Peyer's patch (tissue), 4 donors: ENCODE results near the gene ZNF343. TPM values are rescaled to one million over a fixed set of nuclear protein-coding genes. Genes with fewer than 3 reads are reported as not detected.

Source experiments
- DNase-seq, 3 donors: peaks; one replicate each; pipeline ENCODE4 v3.0.0-alpha.2; 2017 to 2019
- H3K27ac ChIP-seq, 4 donors: fragments of 200-600 bp; sonication (generic); one replicate each; pipeline ENCODE4 v1.5.1; 2016 to 2019
- H3K27me3 ChIP-seq, 2 donors: fragments of 200-600 bp; sonication (generic); one replicate each; pipeline ENCODE4 v1.5.1; 2019
- H3K36me3 ChIP-seq, 3 donors: fragments of 200-600 bp; sonication (generic); one replicate each; pipeline ENCODE4 v1.5.1; 2016 to 2019
- H3K4me1 ChIP-seq, 4 donors: fragments of 200-600 bp; sonication (generic); one replicate each; pipeline ENCODE4 v1.5.1; 2016 to 2019
- H3K4me3 ChIP-seq, 4 donors: fragments of 200-600 bp; sonication (generic); 1 replicate in 3 of 4; 2 replicates in 1 of 4; pipeline ENCODE4 v1.5.1; 2016 to 2019; ENCODE audit warnings: mild to moderate bottlenecking in 1 of 4
- H3K9me3 ChIP-seq, 4 donors: fragments of 200-600 bp; sonication (generic); one replicate each; pipeline ENCODE4 v1.5.1; 2016 to 2019; ENCODE audit warnings: mild to moderate bottlenecking in 1 of 4
- POLR2A ChIP-seq, 2 donors: fragments of 450-650 bp; IDR thresholded peaks; one replicate each; pipeline ENCODE4 v1.5.1; 2017; ENCODE audit warnings: antibody characterized with exemption in 2 of 2, mild to moderate bottlenecking in 2 of 2, moderate library complexity in 2 of 2
- total RNA-seq, 4 donors: library from RNA; depleted of rRNA; stranded (reverse); fragments of >200 nt; gene quantifications; one replicate each; pipeline ENCODE4 v1.1.0, GENCODE V29; 2016
- TF ChIP-seq, protein P1 (sequence below), 6 experiments: fragments of 450-650 bp in 4 of 6; fragments of 200-600 bp in 2 of 6; sonication (generic) in 1 of 6; IDR thresholded peaks; one replicate each; pipeline ENCODE4 v1.5.1; 2017 to 2019; ENCODE audit warnings: antibody characterized with exemption in 6 of 6, mild to moderate bottlenecking in 3 of 6, moderate library complexity in 1 of 6

Gene ZNF343
- total RNA-seq, 4 donors from 2014 or later, result 6.3 to 13.3 (median 8.7) TPM

- Histone ChIP-seq H3K4me3 (no peak overlapping the region), H3K27me3 (no peaks in the 10 kb centered on the region), H3K27ac (no peak overlapping the region), H3K36me3 (no peaks in the 10 kb centered on the region), H3K9me3 (no peaks in the 10 kb centered on the region), H3K4me1 (no peaks in the 10 kb centered on the region)
- no peak for TF ChIP-seq POLR2A (IDR thresholded peaks at IDR 0.05)
- TF ChIP-seq, protein P1, sequence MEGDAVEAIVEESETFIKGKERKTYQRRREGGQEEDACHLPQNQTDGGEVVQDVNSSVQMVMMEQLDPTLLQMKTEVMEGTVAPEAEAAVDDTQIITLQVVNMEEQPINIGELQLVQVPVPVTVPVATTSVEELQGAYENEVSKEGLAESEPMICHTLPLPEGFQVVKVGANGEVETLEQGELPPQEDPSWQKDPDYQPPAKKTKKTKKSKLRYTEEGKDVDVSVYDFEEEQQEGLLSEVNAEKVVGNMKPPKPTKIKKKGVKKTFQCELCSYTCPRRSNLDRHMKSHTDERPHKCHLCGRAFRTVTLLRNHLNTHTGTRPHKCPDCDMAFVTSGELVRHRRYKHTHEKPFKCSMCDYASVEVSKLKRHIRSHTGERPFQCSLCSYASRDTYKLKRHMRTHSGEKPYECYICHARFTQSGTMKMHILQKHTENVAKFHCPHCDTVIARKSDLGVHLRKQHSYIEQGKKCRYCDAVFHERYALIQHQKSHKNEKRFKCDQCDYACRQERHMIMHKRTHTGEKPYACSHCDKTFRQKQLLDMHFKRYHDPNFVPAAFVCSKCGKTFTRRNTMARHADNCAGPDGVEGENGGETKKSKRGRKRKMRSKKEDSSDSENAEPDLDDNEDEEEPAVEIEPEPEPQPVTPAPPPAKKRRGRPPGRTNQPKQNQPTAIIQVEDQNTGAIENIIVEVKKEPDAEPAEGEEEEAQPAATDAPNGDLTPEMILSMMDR (IDR thresholded peaks at IDR 0.05), result no peak
- no peak for DNase-seq
Measured at GRCh38 chr20:2541940-2542339, 33.2 kb upstream of the ZNF343 start.

GRCh38 chr20:2538931-2539720 is 30.4 kb upstream of the ZNF343 start:
- Histone ChIP-seq H3K27ac (no peak overlapping the region), H3K4me1 (no peaks in the 10 kb centered on the region), H3K9me3 (no peaks in the 10 kb centered on the region), H3K36me3 (no peaks in the 10 kb centered on the region), H3K4me3 (no peak overlapping the region), H3K27me3 (no peaks in the 10 kb centered on the region)
- DNase-seq, result no peak
- no peak for TF ChIP-seq POLR2A (IDR thresholded peaks at IDR 0.05)
- TF ChIP-seq, protein P1 (IDR thresholded peaks at IDR 0.05), result no peak

DNA sequence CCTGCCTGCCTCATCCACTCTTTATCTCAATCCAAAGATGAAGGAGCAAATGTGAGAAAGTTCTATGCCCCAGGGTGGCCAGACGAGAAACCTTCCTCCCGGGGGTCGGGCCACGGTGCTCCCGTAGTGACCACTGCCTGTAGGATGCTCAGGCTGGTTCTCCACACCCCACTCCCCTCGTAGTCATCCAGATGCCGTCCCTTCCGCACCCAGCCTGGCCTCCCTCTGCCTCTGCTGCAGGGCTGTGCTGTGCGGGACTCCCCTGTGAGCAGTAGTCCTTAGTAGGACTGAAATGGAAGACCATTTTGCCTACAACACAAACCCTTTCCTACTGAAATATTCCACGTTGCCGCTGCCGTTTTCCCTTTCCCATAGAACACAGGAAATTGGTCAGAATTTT is 29.6 kb upstream of the ZNF343 start:
- no peaks in the 10 kb centered on the region for H3K4me1 ChIP-seq
- H3K27me3 ChIP-seq, result no peaks in the 10 kb centered on the region
- no peak for DNase-seq
- no peak overlapping the region for H3K27ac ChIP-seq
- H3K9me3 ChIP-seq, result no peaks in the 10 kb centered on the region
- TF ChIP-seq POLR2A (IDR thresholded peaks at IDR 0.05), result no peak
- TF ChIP-seq, protein P1 (IDR thresholded peaks at IDR 0.05), result no peak
- H3K4me3 ChIP-seq, result no peak overlapping the region
- H3K36me3 ChIP-seq, result no peaks in the 10 kb centered on the region

DNA sequence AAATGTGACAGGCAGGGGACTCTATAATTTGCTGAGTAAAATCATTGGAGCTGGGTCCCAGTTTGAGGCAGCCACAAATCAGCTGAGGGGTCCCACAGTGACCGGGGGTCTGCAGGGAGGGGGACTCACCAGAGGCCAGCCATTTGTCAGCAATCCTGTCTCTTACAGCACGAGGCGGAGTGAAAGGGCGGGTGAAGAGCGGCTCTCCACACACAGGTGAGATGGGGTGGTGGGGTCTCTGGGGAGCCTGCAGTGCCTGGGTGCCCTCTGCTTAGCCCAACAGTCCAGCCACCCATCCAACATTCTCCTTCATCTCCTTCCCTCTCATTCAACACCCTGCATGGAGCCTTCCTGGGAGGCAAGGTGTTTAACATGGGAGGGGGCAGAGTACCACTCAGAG is 28.4 kb upstream of the ZNF343 start:
- no peak for DNase-seq
- no peaks in the 10 kb centered on the region for H3K9me3 ChIP-seq
- no peaks in the 10 kb centered on the region for H3K4me1 ChIP-seq
- H3K36me3 ChIP-seq, result no peaks in the 10 kb centered on the region
- H3K27ac ChIP-seq, result no peak overlapping the region
- H3K4me3 ChIP-seq, result no peak overlapping the region
- no peaks in the 10 kb centered on the region for H3K27me3 ChIP-seq
- TF ChIP-seq POLR2A (IDR thresholded peaks at IDR 0.05), result no peak
- TF ChIP-seq, protein P1 (IDR thresholded peaks at IDR 0.05), result no peak

- H3K4me3 ChIP-seq, result no peak within 1 kb of the TSS
- H3K9me3 ChIP-seq, result no peaks in the 10 kb centered on the region
- no peaks in the 10 kb centered on the region for H3K36me3 ChIP-seq
- H3K27ac ChIP-seq, result no peak within 1 kb of the TSS
- H3K4me1 ChIP-seq, result no peaks in the 10 kb centered on the region
- no peak for DNase-seq
- H3K27me3 ChIP-seq, result no peaks in the 10 kb centered on the region
- TF ChIP-seq POLR2A (IDR thresholded peaks at IDR 0.05), result no peak
- TF ChIP-seq, protein P1 (IDR thresholded peaks at IDR 0.05), result no peak
Measured at GRCh38 chr20:2536560-2536986, 27.9 kb upstream of the ZNF343 start, which contains the start of gene TMC2. Gene TMC2 (plus strand): TSS chr20:2536573. CDS start chr20:2536622, 49 bp downstream.
